Breast epithelium (tissue), 3 donors: ENCODE results near the gene CLTB.

Source experiments
- POLR2A ChIP-seq: fragments of 450-650 bp; IDR thresholded peaks from one replicate; pipeline ENCODE4 v1.6.1; 2016; ENCODE audit warnings: antibody characterized with exemption, mild to moderate bottlenecking, moderate library complexity
- POLR2AphosphoS5 ChIP-seq, 3 donors: sonication (generic); formaldehyde crosslinking; IDR thresholded peaks; one replicate each; pipeline ENCODE4 v1.6.1; 2017; ENCODE audit warnings: antibody characterized with exemption in 3 of 3
- TF ChIP-seq, protein P1 (sequence below), 3 donors: fragments of 450-650 bp; IDR thresholded peaks; one replicate each; pipeline ENCODE4 v1.5.1; 2016 to 2017; ENCODE audit warnings: antibody characterized with exemption in 3 of 3, mild to moderate bottlenecking in 3 of 3, moderate library complexity in 3 of 3

DNA sequence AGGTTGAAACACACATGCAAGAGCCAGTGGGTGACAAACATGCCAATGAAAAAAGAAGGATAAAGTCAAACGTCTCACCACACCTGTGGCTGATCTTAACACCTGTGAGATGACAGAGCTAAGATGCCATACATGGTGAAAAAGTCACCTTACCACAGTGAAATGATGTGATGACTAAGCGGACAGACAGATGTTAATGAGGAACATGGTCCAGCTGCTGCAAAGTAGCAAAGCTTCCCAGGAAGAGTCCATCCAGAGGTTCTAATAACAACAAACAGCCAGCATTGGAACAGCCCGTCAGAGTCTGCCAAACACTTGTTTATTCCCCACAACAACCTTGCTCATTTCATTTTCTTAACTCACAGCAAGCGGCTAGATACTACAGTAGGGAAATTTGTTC lies 56.7 kb downstream of the CLTB start:
- TF ChIP-seq, protein P1, sequence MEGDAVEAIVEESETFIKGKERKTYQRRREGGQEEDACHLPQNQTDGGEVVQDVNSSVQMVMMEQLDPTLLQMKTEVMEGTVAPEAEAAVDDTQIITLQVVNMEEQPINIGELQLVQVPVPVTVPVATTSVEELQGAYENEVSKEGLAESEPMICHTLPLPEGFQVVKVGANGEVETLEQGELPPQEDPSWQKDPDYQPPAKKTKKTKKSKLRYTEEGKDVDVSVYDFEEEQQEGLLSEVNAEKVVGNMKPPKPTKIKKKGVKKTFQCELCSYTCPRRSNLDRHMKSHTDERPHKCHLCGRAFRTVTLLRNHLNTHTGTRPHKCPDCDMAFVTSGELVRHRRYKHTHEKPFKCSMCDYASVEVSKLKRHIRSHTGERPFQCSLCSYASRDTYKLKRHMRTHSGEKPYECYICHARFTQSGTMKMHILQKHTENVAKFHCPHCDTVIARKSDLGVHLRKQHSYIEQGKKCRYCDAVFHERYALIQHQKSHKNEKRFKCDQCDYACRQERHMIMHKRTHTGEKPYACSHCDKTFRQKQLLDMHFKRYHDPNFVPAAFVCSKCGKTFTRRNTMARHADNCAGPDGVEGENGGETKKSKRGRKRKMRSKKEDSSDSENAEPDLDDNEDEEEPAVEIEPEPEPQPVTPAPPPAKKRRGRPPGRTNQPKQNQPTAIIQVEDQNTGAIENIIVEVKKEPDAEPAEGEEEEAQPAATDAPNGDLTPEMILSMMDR (IDR thresholded peaks at IDR 0.05), result no peak
- TF ChIP-seq POLR2A, result no peak
- TF ChIP-seq POLR2AphosphoS5 (IDR thresholded peaks at IDR 0.05), result no peak
